ENCODE data around the gene HEATR5A.
"Not testable (repeated sequence)": the region's sequence is repeated elsewhere in the genome, so short reads cannot be mapped to it uniquely, and the experiment has no call there.

The HEATR5A gene

DNA sequence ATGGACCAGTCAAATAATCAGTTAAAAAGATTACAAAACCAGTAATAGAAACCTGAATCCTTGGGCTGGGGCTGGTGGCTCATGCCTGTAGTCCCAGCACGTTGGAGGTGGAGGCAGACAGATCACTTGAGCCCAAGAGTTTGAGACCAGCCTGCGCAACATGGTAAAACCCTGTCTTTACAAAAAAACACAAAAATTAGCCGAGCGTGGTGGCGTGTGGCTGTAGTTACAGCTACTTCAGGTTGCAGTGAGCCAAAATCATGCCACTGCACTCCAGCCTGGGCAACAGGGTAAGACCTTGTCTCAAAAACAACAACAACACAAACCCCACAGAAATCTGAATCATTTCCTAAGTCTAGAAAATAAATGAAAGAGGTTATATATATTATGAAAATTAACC lies 100.6 kb downstream of the HEATR5A start:
- Histone ChIP-seq H3K36me3 (peaks cover 0 to 75% (median 0%) of the 10 kb centered on the region in 11 experiments; a peak in 5 of 22 replicates), H3K4me2 (no peak overlapping the region), H3K9ac (no peak overlapping the region), H4K20me1 (no peaks in the 10 kb centered on the region), H3K4me3 (no peak overlapping the region), H3K27me3 (no peaks in the 10 kb centered on the region), H3K9me3 (replicated peaks in 1 of 11) (no peaks in the 10 kb centered on the region), H3K4me1 (0 out of 20 replicates have a peak, but pooled peaks cover 0 to 4% (median 0%) of the 10 kb centered on the region in 10 experiments), H3K27ac (no peak overlapping the region)
- no peak for TF ChIP-seq Cebpa-rat (IDR thresholded peaks at IDR 0.05)

DNA sequence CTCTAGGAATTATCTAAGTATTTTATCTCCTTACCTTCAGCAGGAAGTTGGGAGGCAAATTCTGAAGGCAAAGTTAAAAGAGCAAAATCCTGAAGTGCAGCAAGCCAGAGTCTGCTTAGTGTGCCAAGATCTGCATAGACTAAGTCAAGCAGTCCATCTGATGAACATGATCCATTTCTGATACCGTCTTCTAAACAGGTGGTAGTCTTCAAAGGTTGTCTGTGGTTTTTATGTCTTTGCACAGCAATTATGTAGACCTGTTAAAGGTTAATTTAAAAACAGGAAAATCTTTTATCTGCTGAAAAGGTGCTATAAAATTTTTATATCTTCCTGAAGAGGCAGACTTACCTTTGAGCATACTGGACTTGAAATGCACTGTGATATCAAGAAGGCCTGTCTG lies 107.4 kb downstream of the HEATR5A start:
- Histone ChIP-seq H3K36me3 (peaks cover 7 to 97% (median 16%) of the 10 kb centered on the region in 11 experiments; a peak in 17 of 22 replicates), H3K9me3 (replicated peaks in 1 of 11) (no peaks in the 10 kb centered on the region), H3K27ac (no peak overlapping the region), H3K4me2 (no peak overlapping the region), H4K20me1 (no peaks in the 10 kb centered on the region), H3K4me1 (no peaks in the 10 kb centered on the region), H3K27me3 (no peaks in the 10 kb centered on the region), H3K4me3 (no peak overlapping the region), H3K9ac (no peak overlapping the region)
- no peak for TF ChIP-seq Cebpa-rat (IDR thresholded peaks at IDR 0.05)

DNA sequence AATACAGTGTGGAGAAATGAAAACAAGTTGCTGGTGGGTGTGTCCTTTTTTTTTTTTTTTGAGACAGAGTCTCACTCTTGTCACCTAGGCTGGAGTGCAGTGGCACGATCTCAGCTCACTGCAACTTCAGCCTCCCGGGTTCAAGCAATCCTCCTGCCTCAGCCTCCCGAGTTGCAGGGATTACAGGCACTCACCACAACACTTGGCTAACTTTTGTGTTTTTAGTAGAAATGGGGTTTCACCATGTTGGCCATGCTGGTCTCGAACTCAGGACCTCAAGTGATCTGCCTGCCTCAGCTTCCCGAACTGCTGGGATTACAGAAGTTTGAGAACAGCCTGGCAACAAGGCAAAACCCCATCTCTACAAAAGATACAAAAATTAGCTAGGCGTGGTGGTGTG lies 108.0 kb downstream of the HEATR5A start:
- H3K27ac ChIP-seq; H3K27me3 ChIP-seq; H3K4me1 ChIP-seq; H3K9me3 ChIP-seq (replicated peaks in 1 of 11); H3K4me3 ChIP-seq; H4K20me1 ChIP-seq; H3K9ac ChIP-seq; H3K4me2 ChIP-seq: not testable (repeated sequence)
- peaks cover 7 to 97% (median 16%) of the 10 kb centered on the region in 11 experiments; a peak in 17 of 22 replicates for H3K36me3 ChIP-seq

DNA sequence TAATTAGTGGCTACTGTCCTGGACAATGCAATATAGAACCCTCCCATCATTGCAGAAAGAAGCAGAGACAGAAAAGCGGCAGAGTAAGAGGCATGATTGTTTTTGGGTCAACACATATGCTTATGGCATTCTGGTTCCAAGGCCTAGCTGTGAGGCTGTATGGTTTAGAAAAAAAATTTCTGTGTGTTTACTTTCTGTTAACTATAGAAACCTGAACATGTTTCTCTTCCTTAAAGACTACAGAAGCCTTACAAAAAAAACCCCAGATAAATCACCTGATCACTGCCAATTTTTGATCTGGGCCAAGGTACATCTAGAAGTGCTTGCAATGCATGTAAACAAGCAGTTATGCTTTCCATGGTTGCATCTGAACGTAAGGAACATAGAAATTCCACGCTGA lies 112.7 kb downstream of the HEATR5A start:
- Histone ChIP-seq H3K4me2 (no peak overlapping the region), H3K9me3 (replicated peaks in 1 of 11) (no peaks in the 10 kb centered on the region), H3K36me3 (peaks cover 3 to 97% (median 19%) of the 10 kb centered on the region in 11 experiments; a peak in 17 of 22 replicates), H4K20me1 (no peaks in the 10 kb centered on the region), H3K4me1 (no peaks in the 10 kb centered on the region), H3K9ac (no peak overlapping the region), H3K27ac (no peak overlapping the region), H3K4me3 (no peak overlapping the region), H3K27me3 (no peaks in the 10 kb centered on the region)
- TF ChIP-seq Cebpa-rat (IDR thresholded peaks at IDR 0.05), result no peak

DNA sequence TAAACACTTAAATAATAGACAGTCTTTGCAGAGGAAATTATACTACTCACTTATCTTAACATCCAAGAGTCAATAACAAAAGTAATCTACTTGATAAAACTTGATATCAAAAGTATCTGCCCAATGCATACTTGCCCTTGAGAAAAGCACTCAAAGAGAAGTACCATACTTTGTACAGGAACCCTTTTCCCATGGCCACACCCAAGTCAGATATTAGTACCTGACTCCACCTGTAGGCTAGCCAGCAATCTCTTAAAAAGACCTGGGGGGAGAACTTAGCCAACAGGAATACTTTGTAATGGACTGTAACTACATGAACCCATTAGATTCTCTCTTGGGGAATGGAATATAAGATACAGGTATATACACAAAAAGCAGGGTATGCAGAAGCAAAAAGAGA lies 113.2 kb downstream of the HEATR5A start:
- Histone ChIP-seq H3K27me3 (no peaks in the 10 kb centered on the region), H3K9ac (no peak overlapping the region), H3K4me3 (no peak overlapping the region), H3K36me3 (peaks cover 0 to 97% (median 14%) of the 10 kb centered on the region in 11 experiments; a peak in 18 of 22 replicates), H3K4me1 (no peaks in the 10 kb centered on the region), H3K9me3 (replicated peaks in 1 of 11) (no peaks in the 10 kb centered on the region), H3K27ac (no peak overlapping the region), H3K4me2 (no peak overlapping the region), H4K20me1 (no peaks in the 10 kb centered on the region)
- TF ChIP-seq Cebpa-rat (IDR thresholded peaks at IDR 0.05), result no peak

DNA sequence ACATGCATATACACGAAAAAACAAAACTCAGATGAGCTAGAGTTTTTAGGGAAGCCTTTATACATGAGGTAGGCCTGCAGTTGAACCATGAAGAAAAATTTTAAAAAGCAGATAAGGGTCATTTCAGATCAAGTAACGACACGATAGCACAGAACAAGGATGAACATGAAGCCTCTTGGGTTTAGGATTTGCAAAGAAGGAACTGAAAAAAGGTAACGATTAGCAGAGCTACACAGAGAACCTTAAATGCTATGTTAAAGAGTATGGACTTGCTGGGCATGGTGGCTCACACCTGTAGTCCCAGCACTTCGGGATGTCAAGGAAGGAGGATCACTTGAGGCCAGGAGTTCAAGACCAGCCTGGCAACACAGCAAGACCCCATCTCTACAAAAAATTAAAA lies 116.7 kb downstream of the HEATR5A start:
- no peak for TF ChIP-seq Cebpa-rat (IDR thresholded peaks at IDR 0.05)
- no peak overlapping the region for H3K27ac ChIP-seq
- H3K9me3 ChIP-seq (replicated peaks in 1 of 11), result no peaks in the 10 kb centered on the region
- no peak overlapping the region for H3K4me2 ChIP-seq
- peaks cover 0 to 97% (median 17%) of the 10 kb centered on the region in 11 experiments; a peak in 13 of 22 replicates for H3K36me3 ChIP-seq
- H3K4me1 ChIP-seq, result no peaks in the 10 kb centered on the region
- H3K4me3 ChIP-seq, result no peak overlapping the region
- H3K27me3 ChIP-seq, result no peaks in the 10 kb centered on the region
- no peaks in the 10 kb centered on the region for H4K20me1 ChIP-seq
- H3K9ac ChIP-seq, result no peak overlapping the region

DNA sequence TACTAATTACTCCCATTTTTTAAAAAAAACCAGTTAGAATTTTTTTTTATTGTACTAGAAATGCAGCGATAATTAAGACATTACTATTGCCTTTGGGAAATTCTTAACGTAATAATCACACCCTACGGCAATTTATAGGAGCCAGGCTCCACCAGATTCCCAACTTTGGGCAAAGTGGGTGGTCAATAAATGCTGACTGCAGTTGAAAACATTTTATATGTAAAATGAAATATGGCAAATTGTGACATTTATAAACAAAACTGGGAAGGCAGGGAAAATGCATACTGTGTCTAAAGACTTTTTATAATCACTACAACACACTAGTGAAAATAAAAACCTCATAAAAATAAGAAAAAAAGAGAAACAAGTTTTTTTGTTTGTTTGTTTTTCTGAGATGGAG lies 119.5 kb downstream of the HEATR5A start:
- Histone ChIP-seq H3K4me1 (no peaks in the 10 kb centered on the region), H3K36me3 (peaks cover 0 to 77% (median 11%) of the 10 kb centered on the region in 11 experiments; a peak in 13 of 22 replicates), H4K20me1 (no peaks in the 10 kb centered on the region), H3K4me2 (no peak overlapping the region), H3K27ac (no peak overlapping the region), H3K9me3 (replicated peaks in 1 of 11) (no peaks in the 10 kb centered on the region), H3K4me3 (no peak overlapping the region), H3K9ac (no peak overlapping the region), H3K27me3 (no peaks in the 10 kb centered on the region)
- no peak for TF ChIP-seq Cebpa-rat (IDR thresholded peaks at IDR 0.05)

DNA sequence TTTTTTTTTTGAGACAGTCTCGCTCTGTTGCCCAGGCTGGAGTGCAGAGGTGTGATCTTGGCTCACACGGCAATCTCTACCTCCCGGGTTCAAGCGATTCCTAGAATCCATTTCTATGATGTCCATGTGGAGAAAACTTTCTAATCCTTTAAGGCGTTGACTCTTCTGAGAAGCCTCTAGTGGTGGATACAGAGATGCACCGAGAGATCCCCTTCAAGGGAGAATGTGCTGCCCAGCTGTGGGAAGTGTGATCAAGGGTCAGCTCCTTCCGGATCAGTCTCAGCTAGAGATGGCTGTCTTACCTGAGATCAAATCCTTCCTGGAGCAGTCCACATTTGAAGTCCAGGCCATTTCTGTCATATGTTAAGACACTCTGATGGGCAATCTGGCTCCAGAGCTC lies 120.1 kb downstream of the HEATR5A start:
- Histone ChIP-seq H3K4me2 (no peak overlapping the region), H3K9ac (no peak overlapping the region), H3K27me3 (no peaks in the 10 kb centered on the region), H3K4me1 (no peaks in the 10 kb centered on the region), H3K4me3 (no peak overlapping the region), H3K9me3 (replicated peaks in 1 of 11) (no peaks in the 10 kb centered on the region), H3K27ac (no peak overlapping the region), H3K36me3 (peaks cover 0 to 74% (median 8%) of the 10 kb centered on the region in 11 experiments; a peak in 13 of 22 replicates), H4K20me1 (no peaks in the 10 kb centered on the region)
- no peak for TF ChIP-seq Cebpa-rat (IDR thresholded peaks at IDR 0.05)

DNA sequence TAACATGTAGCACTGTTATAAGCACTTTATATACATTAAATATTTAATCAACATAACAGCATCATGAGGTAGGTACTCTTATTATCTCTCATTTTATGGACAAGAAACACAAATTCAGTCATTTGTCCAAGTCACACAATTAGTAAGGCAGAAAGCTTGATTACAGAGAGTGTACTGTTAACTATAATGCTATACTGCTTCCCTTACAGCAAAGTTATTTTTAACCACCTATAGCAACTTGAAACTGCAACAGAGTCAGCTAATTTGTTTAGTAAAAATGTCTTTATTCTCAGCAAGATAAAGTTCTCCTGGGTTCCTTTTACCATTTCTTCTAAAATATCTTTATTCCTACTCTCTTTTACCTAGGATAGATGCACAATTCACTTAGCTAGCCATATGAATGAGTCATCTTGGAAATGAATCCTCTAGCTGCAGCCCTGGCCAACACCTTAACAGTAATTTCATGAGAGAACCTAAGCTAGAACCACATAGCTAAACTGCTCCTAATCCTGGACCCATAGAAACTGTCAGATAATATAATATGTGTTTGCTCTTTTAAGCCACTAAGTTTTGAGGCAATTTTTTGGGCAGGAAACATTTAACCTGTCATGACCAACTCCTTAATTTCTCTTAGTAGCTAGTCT lies 122.5 kb downstream of the HEATR5A start:
- peaks cover 0 to 68% (median 7%) of the 10 kb centered on the region in 11 experiments; a peak in 12 of 22 replicates for H3K36me3 ChIP-seq
- H4K20me1 ChIP-seq, result no peaks in the 10 kb centered on the region
- H3K4me1 ChIP-seq, result peaks cover 0 to 4% (median 0%) of the 10 kb centered on the region in 10 experiments; a peak in 1 of 20 replicates
- H3K9me3 ChIP-seq (replicated peaks in 1 of 11), result no peaks in the 10 kb centered on the region
- H3K9ac ChIP-seq, result no peak overlapping the region
- no peak overlapping the region for H3K4me3 ChIP-seq
- TF ChIP-seq Cebpa-rat (IDR thresholded peaks at IDR 0.05), result no peak
- no peak overlapping the region for H3K4me2 ChIP-seq
- H3K27ac ChIP-seq, result no peak overlapping the region
- H3K27me3 ChIP-seq, result no peaks in the 10 kb centered on the region

DNA sequence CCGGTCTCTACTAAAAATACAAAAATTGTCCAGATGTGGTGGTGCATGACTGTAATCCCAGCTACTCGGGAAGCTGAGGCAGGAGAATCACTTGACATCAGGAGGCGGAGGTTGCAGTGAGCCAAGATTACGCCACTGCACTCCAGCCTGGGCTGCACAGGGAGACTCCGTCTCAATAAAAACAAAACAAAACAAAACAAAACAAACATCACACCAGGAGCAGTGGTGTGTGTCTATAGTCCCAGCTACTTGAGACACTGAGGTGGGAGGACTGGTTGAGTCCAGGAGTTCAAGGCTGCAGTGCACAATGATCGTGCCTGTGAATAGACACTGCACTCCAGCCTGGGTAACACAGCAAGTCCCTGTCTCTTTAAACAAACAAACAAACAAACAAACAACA lies 123.2 kb downstream of the HEATR5A start:
- Histone ChIP-seq H3K27me3 (no peaks in the 10 kb centered on the region), H3K4me3 (no peak overlapping the region), H3K9me3 (replicated peaks in 1 of 11) (no peaks in the 10 kb centered on the region), H3K27ac (no peak overlapping the region), H3K4me1 (peaks cover 0 to 4% (median 0%) of the 10 kb centered on the region in 10 experiments; a peak in 1 of 20 replicates), H4K20me1 (no peaks in the 10 kb centered on the region), H3K9ac (no peak overlapping the region), H3K4me2 (no peak overlapping the region), H3K36me3 (peaks cover 0 to 62% (median 4%) of the 10 kb centered on the region in 11 experiments; a peak in 12 of 22 replicates)
- TF ChIP-seq Cebpa-rat (IDR thresholded peaks at IDR 0.05), result no peak

All from BLaER1 treated with 17β-estradiol and CSF1 and Interleukin-3, amounts not matched to agents 10 nM and 100 nM (cell line).